ENCODE measurements around the gene RND3.

DNA sequence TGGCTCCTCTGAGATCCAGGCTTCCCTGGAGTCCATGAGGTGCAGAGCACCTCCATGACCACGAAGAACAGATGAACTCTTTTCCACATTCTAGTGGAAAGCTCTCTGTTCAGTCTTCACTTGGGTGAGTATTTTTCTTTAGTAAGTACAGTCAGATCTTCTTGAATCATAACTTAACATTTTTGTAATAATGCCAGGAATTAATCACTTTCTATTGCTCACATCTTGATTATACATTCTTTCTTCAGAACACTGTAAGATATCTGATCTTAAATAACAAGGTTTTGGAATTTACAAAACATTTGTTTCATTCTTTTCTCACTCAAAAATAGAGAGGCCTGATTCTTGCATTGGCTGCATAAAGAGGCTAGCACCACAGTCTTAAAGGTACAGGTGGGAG, 45.4 kb upstream of the RND3 start:
- TF ChIP-seq, protein P1, sequence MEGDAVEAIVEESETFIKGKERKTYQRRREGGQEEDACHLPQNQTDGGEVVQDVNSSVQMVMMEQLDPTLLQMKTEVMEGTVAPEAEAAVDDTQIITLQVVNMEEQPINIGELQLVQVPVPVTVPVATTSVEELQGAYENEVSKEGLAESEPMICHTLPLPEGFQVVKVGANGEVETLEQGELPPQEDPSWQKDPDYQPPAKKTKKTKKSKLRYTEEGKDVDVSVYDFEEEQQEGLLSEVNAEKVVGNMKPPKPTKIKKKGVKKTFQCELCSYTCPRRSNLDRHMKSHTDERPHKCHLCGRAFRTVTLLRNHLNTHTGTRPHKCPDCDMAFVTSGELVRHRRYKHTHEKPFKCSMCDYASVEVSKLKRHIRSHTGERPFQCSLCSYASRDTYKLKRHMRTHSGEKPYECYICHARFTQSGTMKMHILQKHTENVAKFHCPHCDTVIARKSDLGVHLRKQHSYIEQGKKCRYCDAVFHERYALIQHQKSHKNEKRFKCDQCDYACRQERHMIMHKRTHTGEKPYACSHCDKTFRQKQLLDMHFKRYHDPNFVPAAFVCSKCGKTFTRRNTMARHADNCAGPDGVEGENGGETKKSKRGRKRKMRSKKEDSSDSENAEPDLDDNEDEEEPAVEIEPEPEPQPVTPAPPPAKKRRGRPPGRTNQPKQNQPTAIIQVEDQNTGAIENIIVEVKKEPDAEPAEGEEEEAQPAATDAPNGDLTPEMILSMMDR (IDR thresholded peaks at IDR 0.05): no peak
- TF ChIP-seq EZH2 (IDR thresholded peaks at IDR 0.05; ENCODE audit: borderline replicate concordance, insufficient read depth, low read depth, low read length, poor library complexity, severe bottlenecking): no peak
